Stimulated activated CD4-positive, alpha-beta T cell treated with anti-CD3 and anti-CD28 coated beads, Interleukin-15, amount 100 ng/mL, for 1 hour (primary cell): Measurements from ENCODE around the gene UBE2H.

ENCODE experiments used
- DNase-seq, 2 donors: peaks; one replicate each; pipeline ENCODE4 v3.0.0-alpha.2; 2020; ENCODE audit warnings: low read depth in 1 of 2, low spot score in 1 of 2

The UBE2H gene

DNA sequence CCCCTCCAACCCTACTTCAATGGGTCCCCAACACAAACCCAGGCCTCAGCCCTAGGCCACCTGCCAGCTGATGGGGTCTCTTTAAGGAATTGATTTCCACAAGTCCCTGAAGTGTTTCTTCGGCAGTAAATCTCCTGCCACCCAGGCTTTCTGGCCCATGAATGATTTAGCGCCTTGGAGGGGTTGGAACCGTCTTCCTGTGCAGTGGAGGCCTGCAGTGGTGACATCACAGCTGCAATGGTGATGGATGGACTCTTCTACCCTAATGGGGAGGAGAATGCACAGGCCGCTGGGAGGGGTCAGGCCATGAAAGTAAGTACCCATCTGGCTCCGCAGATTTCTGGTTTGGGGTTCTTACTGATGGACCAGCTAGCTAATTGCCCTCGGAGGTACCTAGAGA lies 163.8 kb downstream of the UBE2H start:
- no peak for DNase-seq

DNA sequence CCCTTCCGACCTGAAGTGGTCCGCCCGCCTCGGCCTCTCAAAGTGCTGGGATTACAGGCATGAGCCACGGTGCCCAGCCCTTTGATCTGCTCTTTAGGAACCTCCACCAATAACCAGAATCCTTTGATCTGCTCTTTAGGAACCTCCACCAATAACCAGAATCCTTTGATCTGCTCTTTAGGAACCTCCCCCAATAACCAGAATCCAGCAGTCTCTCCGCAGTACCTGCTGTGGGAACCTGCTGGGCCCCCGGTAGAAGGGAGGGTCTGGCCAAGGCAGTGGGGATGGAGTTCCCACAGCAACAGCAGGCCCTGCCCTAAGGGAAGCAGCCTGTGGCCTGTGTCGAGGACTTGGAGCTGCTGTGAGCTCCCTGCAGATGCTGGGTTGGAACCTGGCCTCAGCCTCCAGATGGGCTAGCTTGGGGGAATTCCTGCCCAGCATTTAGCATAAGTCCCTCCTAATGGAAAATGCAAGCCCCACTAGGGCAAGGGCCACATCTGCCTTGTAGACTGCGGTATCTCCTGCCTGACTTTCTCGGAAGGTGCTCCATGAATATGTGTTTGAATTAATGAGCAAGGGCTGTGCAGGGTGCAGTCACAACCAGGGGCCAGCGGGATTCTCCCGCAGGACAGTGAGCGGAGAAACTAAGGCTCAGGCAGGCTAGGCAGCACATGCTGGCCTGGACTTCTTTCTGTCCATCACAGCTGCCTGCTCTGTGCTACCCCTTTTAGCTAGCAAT lies 165.8 kb downstream of the UBE2H start:
- no peak for DNase-seq

DNA sequence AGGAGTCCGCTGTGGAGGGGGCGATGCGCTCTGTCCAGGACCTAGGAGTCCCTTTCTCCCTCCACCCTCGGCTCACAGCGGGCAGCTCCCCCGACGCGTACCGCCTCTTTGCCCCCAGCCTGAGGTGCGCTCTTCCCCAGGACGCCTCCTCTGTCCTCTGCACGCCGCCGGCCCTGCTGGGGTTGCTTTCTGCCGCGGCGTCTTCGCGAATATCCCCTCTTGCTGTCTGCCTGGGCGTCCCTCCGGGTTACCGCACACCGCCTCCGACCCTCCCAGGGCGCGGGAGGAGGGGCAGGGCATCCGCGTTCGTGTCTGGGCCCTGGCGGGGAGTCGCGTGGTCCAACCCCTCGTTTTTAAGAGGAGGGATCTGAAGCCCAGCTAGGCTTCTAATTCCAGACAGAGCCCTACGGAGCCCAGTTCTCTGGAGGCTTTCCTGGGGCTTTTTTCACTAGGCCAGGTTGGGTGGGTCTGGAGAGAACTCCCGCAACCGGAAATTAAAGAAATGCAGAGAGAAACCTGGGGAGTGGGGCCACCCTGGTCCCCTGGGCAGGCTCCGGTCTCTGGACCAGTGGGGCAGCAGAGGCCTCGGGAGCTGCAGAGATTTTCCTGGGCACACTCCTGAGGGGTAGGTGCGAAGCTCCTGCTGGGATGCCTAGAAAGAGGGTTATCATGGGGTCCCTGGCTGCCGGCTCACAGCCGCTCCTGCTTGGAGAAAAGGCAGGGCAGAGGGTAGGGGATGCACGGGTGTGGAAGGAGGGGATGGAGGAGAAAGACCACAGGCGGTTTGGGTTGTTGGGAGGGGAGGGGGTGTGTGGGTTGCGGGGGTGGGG lies 166.9 kb downstream of the UBE2H start:
- no peak for DNase-seq

DNA sequence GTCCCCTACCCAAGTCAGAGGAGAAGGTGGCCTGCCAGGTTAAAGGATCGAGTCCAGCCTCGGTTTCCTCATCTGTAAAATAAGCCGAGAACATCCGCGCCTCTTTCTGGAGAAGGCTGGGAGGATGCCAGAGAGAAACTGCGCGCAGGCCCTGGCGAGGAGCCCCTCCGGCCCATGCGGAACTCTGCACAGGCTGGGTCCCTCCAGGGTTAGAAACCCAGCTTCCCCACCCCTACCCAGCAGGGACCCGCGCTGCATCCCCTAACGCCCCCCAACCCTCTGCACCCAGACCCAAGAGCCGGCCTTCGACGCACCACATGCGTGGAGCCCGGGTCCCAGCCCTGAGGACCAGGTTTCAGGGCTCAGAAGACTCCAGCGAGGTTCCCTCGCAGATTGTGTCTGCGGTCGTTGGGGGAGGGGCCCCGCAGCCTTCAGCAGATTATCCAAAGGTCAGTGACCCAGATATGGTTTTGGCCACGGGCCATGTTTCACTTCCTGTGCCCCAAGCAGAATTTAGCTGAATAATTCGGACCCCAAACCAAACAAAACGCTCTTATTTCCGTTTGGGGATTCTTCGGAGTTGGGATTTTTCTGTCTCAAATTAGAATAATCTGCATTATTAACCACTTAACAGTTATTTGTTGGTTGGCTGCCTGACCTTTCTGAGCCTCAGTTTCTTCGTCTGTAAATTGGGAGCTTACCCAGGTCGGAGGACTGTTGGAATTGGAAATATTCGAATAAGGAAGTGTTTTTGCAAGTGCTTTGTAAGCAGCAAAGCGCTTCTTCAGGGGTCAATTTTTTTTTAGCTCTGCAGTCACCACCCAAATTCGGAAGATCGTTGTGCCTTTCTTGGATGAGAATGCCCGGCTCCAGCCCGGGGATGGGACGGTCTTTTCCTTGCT lies 167.7 kb downstream of the UBE2H start:
- DNase-seq: no peak

DNA sequence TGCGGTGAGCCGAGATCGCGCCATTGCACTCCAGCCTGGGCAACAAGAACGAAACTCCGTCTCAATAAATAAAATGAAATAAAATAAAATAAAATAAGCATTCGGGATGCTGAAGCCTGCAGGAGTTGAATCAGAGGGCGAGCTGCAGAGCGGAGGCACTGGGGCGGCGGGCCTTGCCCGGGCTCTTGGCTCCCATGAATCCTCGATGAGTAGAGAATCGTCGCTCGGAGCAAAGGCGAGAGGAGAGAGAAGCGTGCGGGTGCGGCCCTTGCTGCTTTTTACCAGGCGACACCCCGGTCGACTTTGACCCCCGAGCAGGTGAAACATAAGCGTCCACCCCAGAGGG lies 168.3 kb downstream of the UBE2H start:
- no peak for DNase-seq

DNA sequence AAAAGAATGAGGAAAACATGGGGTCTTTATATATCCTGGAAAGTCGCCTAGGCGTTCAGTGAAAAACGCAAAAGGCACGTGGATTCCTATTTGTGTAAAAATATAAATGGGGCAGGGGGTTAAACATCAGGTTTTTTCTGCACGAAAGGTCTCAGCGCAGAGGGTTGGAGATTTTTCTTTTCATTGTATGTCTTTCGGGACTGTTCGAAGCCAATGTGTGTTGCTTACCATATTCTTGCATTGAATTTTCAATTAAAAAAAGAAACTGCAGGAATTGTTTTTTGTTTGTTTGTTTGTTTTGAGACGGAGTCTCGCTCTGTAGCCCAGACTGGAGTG lies 169.2 kb downstream of the UBE2H start:
- no peak for DNase-seq

DNA sequence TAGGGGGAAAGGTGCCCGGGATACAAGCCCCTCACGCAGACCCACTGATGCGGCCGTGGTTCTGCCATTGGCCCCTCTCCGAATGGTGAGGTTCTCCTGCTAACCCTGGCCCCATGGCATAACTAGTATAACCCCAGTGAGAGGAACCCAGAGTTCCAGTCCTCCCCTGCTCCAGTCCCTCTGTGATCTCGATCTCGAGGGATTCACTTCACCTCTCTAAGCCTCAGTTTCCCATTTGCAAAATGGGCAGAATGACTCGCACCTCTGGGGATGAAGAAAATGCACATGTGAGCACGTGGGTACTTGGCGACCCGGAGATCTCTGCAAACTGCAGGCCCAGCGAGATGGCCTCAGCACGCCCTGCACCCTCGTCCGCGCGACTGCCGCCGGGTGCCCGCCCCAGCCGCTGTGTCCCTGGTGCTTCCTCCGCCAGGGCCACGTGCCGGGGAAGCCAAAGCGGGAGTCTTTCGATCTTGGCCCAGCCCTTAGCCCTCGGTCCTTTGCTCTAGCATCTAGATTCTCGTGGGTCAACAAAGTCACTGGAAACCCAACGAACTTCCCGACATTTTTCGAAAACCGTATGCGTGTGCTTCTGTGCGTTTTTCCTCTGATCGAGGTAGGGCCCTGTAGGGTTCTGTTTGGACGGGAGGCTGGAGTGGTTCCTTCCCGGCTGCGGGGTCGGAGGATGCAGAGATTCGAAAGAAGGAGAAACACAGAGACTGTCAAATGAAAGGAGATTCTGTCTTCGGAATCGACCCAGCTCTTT lies 169.8 kb downstream of the UBE2H start:
- DNase-seq: no peak

DNA sequence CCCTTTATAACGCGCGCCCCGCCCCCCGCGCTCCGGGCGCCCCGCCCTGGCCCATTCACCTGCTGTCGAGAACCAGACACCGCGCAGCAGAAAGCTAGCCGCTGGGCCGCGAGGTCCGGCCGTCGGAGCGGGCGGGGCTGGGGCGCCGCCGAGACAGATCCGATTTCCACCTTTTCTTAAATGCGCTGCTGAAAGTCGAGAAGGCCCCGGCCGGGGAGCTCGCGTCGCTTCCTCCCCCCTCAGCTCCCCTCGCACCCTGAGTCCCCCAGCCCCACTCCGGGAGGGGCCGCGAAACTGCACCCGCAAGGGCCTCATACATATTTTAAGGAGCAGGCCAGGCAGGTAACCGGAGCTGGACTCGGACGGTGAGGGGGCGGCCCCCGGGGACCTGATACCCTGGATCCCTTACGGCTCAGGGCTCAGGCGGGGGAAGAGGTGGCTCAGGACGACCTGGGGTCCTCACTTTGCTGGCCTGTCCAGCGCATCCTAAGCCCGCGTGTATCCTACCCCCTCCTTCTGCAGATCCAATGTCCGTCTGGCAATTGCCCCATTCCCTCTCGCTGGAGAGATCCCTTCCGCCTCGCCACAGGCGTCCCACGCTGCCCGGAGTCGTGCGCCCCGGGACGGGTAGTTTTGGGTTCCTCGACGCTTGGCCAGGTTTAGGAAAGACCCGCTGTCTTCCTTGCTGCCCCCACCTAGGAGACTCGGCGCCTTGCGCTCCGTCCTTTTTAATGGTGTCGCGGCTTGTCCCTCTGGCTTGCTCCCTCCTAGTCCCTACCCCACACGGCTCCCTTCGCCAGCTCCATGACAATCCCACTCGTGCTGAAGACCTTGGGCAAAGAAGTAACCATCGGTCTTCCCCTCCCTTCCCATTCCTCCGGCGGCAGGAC lies 170.6 kb downstream of the UBE2H start:
- no peak for DNase-seq

DNA sequence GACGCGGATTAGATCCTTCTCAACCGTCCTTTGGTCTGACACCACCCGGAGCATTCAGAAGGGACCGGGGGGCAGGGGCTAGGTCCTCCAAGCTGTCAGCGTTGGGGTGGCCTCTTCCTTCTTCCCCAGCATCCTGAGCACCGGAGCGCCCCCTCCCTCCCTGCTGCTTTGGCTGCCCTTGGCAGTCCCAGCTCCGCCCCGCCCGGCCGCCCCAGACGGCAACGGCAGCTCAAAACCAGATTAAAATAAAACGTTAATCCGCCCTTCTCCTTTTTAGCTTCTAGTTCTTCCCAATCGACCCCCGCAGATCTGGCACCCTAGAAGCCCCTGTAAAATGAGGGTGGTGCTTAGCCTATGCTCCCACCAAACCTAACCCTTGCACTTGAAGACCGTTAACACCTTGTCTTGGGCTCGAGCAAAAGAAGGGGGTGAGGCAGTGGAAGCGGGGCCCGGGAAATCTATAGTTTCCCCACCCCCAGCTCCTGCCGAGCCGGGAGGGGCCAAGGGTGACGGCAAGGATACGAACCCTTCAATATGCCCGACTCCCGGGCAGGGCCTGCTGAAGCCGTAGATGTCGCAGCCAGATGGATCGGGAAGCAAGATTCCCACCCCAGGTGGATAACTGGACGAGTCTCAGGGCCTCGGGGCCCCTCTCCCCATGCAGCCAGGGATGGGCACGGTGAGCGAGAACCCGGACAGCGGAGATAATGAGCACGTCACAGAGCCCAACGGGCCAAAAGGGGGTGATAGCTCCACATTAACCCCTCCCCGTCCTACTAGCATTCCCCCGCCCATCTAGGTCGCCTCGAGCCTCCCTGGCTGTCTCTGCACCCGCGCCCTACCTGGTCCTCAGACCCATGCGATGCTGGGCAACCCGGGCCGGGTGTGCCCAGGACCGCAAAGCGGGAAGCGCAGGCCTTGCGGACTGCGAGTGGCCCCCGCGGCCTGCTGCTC lies 171.5 kb downstream of the UBE2H start:
- DNase-seq: no peak
